GM12878 (cell line): ENCODE results near the gene MYOC.

Experiments
- CEBPB ChIP-seq, 2 experiments: fragments of 150-350 bp in 1 of 2; IDR thresholded peaks; 2 replicates each; pipeline ENCODE4 v1.6.1; 2012 to 2014; ENCODE audit warnings: low read depth in 2 of 2, low read length in 2 of 2, borderline replicate concordance in 1 of 2, inconsistent platforms in 1 of 2
- CTCF ChIP-seq, 3 experiments: IDR thresholded peaks in 2 of 3; conservative IDR thresholded peaks in 1 of 3; 2 replicates each; pipeline ENCODE4 v1.5.1; 2011; ENCODE audit warnings: low read depth in 3 of 3, low read length in 3 of 3, mild to moderate bottlenecking in 3 of 3, control low read depth in 2 of 3, moderate library complexity in 2 of 3, inconsistent platforms in 1 of 3, mixed read lengths in 1 of 3; ENCODE audit not compliant: control insufficient read depth in 2 of 3, insufficient read depth in 1 of 3; ENCODE audit errors: extremely low read depth in 1 of 3
- ESRRA ChIP-seq: IDR thresholded peaks from 2 replicates; pipeline ENCODE4 v1.6.1; 2012; ENCODE audit warnings: mild to moderate bottlenecking, low read length, improper control_type of control experiment
- FOXK2 ChIP-seq: fragments of 450-650 bp; IDR thresholded peaks from 2 replicates; pipeline ENCODE4 v1.6.1; 2017; ENCODE audit warnings: mild to moderate bottlenecking, moderate library complexity
- IKZF1 ChIP-seq: fragments of 450-650 bp; conservative IDR thresholded peaks from 2 replicates; pipeline ENCODE4 v1.6.1; 2017; ENCODE audit warnings: antibody characterized with exemption, mild to moderate bottlenecking
- RFX5 ChIP-seq: IDR thresholded peaks from 2 replicates; pipeline ENCODE4 v1.6.1; 2011; ENCODE audit warnings: low read depth, low read length, improper control_type of control experiment
- SMARCA5 ChIP-seq: fragments of 450-650 bp; IDR thresholded peaks from 2 replicates; pipeline ENCODE4 v1.6.1; 2017; ENCODE audit warnings: mild to moderate bottlenecking

- TF ChIP-seq IKZF1 = no peak
- no peak for TF ChIP-seq SMARCA5
- TF ChIP-seq RFX5 = no peak
- TF ChIP-seq CTCF (IDR thresholded peaks at IDR 0.05 in 2 of 3, conservative IDR thresholded peaks at IDR 0.05 in 1 of 3; ENCODE audit: control insufficient read depth in 2 of 3, extremely low read depth in 1 of 3, insufficient read depth in 1 of 3, low read depth in 3 of 3, low read length in 3 of 3) = no peak
- TF ChIP-seq CEBPB (IDR thresholded peaks at IDR 0.05; ENCODE audit: borderline replicate concordance in 1 of 2, low read depth in 2 of 2, low read length in 2 of 2) = no peak
- TF ChIP-seq FOXK2 = no peak
- no peak for TF ChIP-seq ESRRA
These were observed 28.7 kb downstream of the MYOC start for GRCh38 chr1:171623651-171624331.
